Mucosa of rectum (tissue), 2 donors: ENCODE results near the gene FOXF1.

Experiments used
- H3K27ac ChIP-seq, 2 donors: one replicate each; pipeline ENCODE4 v1.7.0; 2013; ENCODE audit warnings: inconsistent platforms in 2 of 2, low read depth in 2 of 2, low read length in 2 of 2
- H3K27me3 ChIP-seq, 2 donors: one replicate each; pipeline ENCODE4 v1.7.0; 2013; ENCODE audit warnings: low read length in 2 of 2; ENCODE audit not compliant: control insufficient read depth in 2 of 2, insufficient read depth in 2 of 2
- H3K36me3 ChIP-seq, 2 donors: one replicate each; pipeline ENCODE4 v1.7.0; 2013; ENCODE audit warnings: low read length in 2 of 2; ENCODE audit not compliant: control insufficient read depth in 2 of 2, insufficient read depth in 2 of 2
- H3K4me1 ChIP-seq, 2 donors: one replicate each; pipeline ENCODE4 v1.7.0; 2013; ENCODE audit warnings: low read length in 2 of 2, mild to moderate bottlenecking in 1 of 2; ENCODE audit not compliant: control insufficient read depth in 2 of 2, insufficient read depth in 2 of 2
- H3K4me3 ChIP-seq, 2 donors: one replicate each; pipeline ENCODE4 v1.7.0; 2013; ENCODE audit warnings: low read length in 2 of 2
- H3K9ac ChIP-seq, 2 donors: one replicate each; pipeline ENCODE4 v1.7.0; 2013; ENCODE audit warnings: low read length in 2 of 2, low read depth in 1 of 2, mild to moderate bottlenecking in 1 of 2
- H3K9me3 ChIP-seq, 2 donors: one replicate each; pipeline ENCODE4 v1.7.0; 2013; ENCODE audit warnings: low read length in 2 of 2; ENCODE audit not compliant: control insufficient read depth in 2 of 2
- donor health status: healthy.
- donor health status: Normal muscosa, but diverticular disease.

The FOXF1 gene

DNA sequence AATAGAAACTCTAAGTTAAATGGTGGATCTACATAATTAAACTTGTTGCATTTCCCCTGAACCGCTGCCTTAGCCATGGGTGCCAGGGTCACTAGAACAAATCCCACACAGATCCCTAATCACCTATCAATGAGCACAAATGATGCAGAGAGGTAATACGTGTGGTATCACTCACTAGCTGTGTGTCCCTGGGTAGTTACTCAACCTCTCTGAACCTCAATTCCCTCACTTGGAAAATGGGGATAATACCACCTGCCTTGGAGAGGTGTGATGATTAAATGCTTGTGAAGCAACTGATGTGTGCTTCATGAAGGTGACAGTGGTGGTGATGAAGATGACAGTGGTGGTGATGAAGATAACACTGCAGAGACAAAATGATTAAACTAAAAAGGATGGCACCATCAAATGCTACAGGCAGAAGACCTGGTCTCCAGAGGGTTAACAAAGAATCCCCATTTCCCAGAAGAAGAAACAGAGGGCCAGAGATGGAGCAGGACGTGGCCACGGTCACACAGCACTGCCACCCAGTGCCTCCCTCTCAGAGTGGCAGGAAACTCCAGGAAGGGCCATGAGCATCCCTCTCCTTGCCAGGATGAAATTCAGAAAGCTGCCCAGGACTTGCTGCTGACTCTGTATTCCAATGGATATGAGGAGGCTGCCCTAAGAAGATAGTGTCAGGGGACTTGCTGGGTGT lies 17.9 kb upstream of the FOXF1 start:
- peak overlapping the region; percentile 71 to 75 for H3K27ac ChIP-seq
- peaks cover 12 to 22% of the 10 kb centered on the region in 2 donors for H3K27me3 ChIP-seq
- no peaks in the 10 kb centered on the region for H3K9me3 ChIP-seq
- no peak overlapping the region for H3K9ac ChIP-seq
- H3K36me3 ChIP-seq: no peaks in the 10 kb centered on the region
- H3K4me3 ChIP-seq: no peak overlapping the region
- peaks cover 0 to 3% of the 10 kb centered on the region in 2 donors for H3K4me1 ChIP-seq

DNA sequence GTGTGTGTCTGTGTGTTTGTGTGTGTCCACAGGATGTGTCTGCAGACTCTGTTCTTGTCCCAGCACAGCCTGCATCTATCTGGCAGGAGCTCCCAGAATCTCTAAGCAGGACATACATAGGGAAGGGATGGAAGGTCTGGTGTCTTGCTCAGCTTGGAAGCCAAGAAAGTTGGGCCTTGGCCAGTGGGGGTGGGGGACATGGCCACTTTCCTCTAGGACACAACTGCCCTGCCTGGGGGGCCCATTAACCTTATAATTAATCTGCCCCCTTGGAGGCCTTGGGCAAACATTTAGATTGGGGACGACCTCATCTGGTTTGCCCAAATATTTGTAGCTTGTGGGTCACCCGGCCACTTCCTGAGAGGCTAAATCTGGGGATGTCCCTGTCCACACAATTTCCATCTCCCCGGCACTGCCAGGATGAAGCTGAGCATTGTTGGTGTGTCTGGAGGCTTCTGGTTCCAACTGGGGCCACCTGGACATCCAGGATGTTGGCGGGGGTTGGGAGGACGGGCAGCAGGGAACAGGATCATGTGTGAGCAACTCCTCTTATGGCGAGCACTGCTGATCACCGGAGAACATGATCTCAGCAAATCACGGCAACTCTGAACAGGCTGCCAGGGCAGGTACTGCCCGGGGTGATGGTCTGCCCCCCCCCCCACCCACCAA lies 17.2 kb upstream of the FOXF1 start:
- Histone ChIP-seq H3K4me1 (peaks cover 0 to 3% of the 10 kb centered on the region in 2 donors), H3K27ac (peak overlapping the region; percentile 71 to 75), H3K36me3 (no peaks in the 10 kb centered on the region), H3K9me3 (no peaks in the 10 kb centered on the region), H3K27me3 (peaks cover 12 to 23% of the 10 kb centered on the region in 2 donors), H3K4me3 (no peak overlapping the region), H3K9ac (no peak overlapping the region)

DNA sequence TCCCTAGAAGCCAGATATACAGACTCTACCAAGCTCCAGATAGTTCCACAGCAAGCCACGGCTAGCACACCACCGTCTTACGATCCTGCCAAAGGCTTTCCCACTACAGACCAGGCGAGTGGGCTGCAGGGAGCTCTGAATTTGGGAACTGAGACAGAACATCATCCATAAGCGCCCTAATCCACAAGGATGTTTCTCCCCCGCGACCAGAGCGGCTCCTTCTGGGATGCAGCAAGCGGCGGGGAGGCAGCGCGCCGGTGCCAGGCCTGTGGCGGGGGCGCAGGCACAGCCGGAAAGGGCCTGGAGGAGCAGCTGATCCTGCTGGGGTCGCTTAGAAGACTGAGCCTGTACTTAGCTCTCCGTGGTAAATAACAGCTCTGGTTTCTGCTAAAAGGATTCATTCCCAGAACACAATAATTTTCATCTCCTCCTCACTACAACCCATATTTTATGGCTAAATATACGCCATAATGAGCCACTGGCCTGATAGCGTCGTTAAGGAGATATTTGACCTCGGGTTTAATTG lies 16.2 kb upstream of the FOXF1 start:
- peak overlapping the region in 1 of 2 donors; percentile 1 for H3K4me3 ChIP-seq
- H3K36me3 ChIP-seq: no peaks in the 10 kb centered on the region
- H3K27me3 ChIP-seq: peaks cover 16 to 33% of the 10 kb centered on the region in 2 donors
- no peaks in the 10 kb centered on the region for H3K9me3 ChIP-seq
- peak overlapping the region; percentile 71 to 75 for H3K27ac ChIP-seq
- H3K4me1 ChIP-seq: peaks cover 0 to 3% of the 10 kb centered on the region in 2 donors
- peak overlapping the region; percentile 5 to 50 for H3K9ac ChIP-seq

DNA sequence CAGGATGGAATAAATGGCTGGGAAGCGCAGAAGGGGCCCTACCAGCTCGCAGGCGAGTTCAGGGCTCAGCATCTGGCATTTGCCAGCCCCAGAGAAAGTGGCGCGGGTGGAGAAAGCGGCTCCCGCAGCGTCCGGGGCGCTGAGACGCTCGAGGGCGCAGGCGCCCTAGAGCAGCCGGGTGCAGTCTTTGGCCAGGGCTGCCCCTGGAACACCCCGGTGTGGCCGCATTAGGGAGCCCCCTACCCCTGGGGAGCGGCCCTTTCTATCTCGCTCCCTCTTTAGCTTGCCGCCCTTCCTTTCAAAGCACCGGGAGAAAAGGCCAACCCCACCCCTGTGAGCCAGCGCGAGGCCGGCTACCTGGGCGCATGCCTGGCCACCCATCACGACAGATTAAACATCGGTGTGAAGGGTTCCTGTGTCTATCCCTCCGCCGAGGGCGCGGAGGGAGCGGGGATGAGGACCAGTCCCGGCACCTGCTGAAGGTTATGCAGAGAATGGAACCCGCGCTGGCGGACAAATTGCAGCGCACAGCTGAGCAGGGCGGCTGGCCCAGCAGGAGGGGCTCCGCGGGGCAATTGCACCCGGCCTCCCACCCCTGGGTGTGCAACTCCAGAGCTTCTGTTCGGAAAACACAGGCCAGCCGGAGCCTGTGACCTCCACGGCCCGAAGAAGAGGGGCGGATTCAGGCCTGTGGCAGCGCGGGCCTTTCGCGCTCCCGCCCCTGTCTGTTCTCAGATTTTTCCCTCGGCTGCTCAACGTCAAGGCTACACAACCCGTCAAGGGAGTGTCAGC lies 15.6 kb upstream of the FOXF1 start:
- Histone ChIP-seq H3K4me1 (peaks cover 0 to 3% of the 10 kb centered on the region in 2 donors), H3K9me3 (no peaks in the 10 kb centered on the region), H3K4me3 (no peak overlapping the region), H3K36me3 (no peaks in the 10 kb centered on the region), H3K27ac (peak overlapping the region; percentile 71 to 75), H3K9ac (peak overlapping the region; percentile 2 to 50), H3K27me3 (peaks cover 20 to 36% of the 10 kb centered on the region in 2 donors)

DNA sequence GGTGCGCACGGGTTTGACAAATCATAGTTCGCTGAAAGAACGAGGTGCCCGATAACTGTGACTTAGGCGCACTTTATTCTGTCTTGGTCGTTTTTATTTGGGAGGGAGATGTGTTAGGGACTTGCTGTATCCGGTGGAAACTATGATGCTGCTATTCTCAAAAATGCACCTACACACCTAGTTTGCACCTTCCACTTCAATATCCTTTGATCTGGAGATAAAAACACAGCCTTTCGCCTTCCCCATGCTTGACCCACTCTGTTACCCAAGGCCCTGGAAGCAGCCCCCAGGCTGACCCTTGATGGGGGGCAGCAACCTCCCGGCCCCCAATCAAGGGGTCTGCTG lies 15.0 kb upstream of the FOXF1 start:
- H3K4me3 ChIP-seq: no peak overlapping the region
- peak overlapping the region; percentile 47 to 50 for H3K9ac ChIP-seq
- H3K27ac ChIP-seq: peak overlapping the region; percentile 71 to 75
- peaks cover 20 to 36% of the 10 kb centered on the region in 2 donors for H3K27me3 ChIP-seq
- peaks cover 0 to 3% of the 10 kb centered on the region in 2 donors for H3K4me1 ChIP-seq
- H3K9me3 ChIP-seq: no peaks in the 10 kb centered on the region
- H3K36me3 ChIP-seq: no peaks in the 10 kb centered on the region

DNA sequence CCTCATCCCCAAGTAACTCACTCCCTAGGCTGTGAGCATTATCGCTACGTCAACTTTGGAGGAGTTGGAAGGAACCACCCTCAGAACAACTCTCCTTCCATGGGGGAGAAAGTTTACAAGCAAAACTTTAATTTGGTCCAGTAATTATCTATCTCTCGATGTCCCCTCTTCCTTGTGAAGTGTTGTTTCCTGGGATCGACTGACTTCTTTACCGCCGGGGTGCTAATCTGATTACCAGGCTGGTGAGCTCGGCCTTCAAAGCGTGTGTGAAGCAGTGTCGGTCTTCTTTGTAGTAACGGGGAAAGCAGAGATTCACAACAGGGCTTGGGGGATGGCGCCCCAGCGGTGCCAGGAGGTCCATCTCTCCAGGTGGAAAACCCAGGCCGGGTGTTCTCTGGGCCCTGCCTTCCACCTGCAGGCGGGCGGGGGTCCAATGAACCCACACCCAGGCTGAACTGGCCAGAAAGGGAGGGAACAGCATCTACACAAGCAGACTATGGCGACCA lies 14.5 kb upstream of the FOXF1 start:
- H3K27me3 ChIP-seq: peaks cover 23 to 36% of the 10 kb centered on the region in 2 donors
- peak overlapping the region; percentile 47 to 60 for H3K9ac ChIP-seq
- peak overlapping the region; percentile 71 to 75 for H3K27ac ChIP-seq

DNA sequence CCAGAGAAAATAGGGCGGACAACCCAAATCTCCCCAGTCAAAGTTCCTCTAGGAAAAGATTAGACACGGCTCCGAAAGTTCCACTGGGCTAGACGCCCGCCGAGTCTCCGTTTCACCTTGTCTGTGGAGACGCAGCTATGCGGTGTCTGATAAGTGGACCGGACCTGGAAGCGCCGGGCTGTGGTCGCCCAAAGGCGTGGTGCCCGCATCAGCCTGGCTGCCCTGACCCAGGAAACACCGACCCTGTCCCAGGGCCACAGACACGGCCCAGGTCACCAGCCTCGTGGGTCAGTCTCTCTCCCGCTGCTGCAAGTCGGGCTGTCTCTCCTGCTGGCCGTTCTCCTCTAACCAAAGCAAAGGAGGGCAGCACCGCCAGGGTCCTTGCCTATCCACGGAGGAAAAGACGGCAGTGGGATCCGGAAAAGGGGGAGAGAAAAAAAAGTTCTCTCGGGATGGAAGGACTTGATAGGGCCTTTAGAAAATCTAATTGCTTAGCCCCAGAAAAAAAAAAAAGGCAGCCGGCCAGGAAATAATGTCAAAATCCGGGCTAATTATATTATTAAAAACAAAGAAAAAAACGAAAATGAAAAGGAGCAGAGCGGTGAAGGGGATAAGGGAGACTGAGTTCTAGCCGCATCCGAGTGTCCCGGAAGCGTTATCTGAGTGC lies 13.9 kb upstream of the FOXF1 start:
- Histone ChIP-seq H3K4me3 (peak overlapping the region; percentile 13 to 34), H3K9ac (peak overlapping the region in 1 of 2 donors; percentile 60), H3K4me1 (peaks cover 3% of the 10 kb centered on the region in 2 donors), H3K27me3 (peaks cover 29 to 42% of the 10 kb centered on the region in 2 donors), H3K9me3 (no peaks in the 10 kb centered on the region), H3K27ac (peak overlapping the region; percentile 71 to 75), H3K36me3 (no peaks in the 10 kb centered on the region)

More for the DNA sequence above, 14.5 kb upstream of the FOXF1 start:
- H3K4me1 ChIP-seq: peaks cover 3 to 4% of the 10 kb centered on the region in 2 donors
- H3K4me3 ChIP-seq: peak overlapping the region in 1 of 2 donors; percentile 34
- H3K9me3 ChIP-seq: no peaks in the 10 kb centered on the region
- H3K36me3 ChIP-seq: no peaks in the 10 kb centered on the region

DNA sequence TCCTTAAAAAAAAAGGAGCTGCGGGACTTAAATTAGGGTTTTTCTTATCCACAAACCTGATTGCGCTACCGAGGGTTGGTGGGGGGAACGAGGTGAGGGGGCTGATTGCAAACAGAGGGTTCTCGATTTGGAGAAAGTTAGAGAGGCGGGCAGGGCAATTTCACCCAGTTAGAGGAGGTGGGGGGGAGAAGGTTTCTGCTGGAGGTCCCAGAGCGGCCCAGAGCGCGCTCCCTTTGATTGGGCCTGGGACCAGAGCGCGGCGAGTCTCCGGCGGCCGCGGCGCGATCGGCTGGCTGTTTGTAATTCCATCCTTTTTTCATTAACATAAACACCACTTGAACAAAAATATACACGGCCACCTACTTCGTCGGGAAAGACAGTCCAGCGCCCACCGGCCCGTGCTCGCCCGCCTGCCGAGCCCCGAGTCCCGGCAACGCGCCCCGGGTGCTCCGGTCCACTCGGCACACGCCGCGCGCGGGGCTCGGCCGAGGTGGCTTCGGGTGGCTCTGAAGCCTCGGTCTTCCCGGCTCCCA lies 13.3 kb upstream of the FOXF1 start:
- peak overlapping the region in 1 of 2 donors; percentile 60 for H3K9ac ChIP-seq
- H3K27me3 ChIP-seq: peaks cover 33 to 43% of the 10 kb centered on the region in 2 donors
- H3K36me3 ChIP-seq: no peaks in the 10 kb centered on the region
- H3K4me1 ChIP-seq: peaks cover 3% of the 10 kb centered on the region in 2 donors
- peak overlapping the region; percentile 71 to 75 for H3K27ac ChIP-seq
- no peaks in the 10 kb centered on the region for H3K9me3 ChIP-seq
- peak overlapping the region; percentile 13 to 34 for H3K4me3 ChIP-seq

DNA sequence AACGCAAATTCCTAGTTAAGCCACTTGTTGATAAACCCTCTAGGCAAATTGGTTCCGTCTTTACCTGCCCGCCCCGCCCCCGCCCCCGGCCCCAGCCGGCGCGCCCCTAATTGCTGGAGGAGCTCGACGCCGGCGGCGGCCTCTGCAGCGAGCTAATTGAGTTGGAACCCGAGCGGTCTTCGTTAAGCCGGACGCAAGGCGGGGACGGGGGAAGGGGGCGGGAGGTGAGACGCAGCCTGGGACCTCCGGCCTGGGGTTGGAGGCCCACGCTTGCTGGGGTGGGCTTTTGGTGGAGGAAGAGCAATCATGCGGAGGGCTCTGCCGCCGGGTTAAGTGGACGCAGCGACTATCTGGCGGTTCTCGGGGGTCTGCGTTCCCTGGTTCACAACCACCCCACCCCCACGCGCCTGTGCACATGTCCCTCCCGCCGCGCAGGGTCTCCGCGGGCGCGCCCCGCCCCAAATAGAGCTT lies 12.7 kb upstream of the FOXF1 start:
- Histone ChIP-seq H3K9ac (no peak overlapping the region), H3K4me3 (peak overlapping the region in 1 of 2 donors; percentile 16), H3K36me3 (no peaks in the 10 kb centered on the region), H3K27me3 (peaks cover 37 to 48% of the 10 kb centered on the region in 2 donors), H3K9me3 (no peaks in the 10 kb centered on the region), H3K4me1 (peaks cover 3% of the 10 kb centered on the region in 2 donors), H3K27ac (peak overlapping the region; percentile 71 to 75)
